Measurements from ENCODE around the gene THAP11. TPM values are rescaled to one million over a fixed set of nuclear protein-coding genes. Genes with fewer than 3 reads are reported as not detected.

THAP11 gene
- total and polyA plus RNA-seq, 2 of the 13 experiments (the other 11 are each of a cell fraction or from before 2014, with no cell fraction given) = 44.2 to 53.4 TPM

DNA sequence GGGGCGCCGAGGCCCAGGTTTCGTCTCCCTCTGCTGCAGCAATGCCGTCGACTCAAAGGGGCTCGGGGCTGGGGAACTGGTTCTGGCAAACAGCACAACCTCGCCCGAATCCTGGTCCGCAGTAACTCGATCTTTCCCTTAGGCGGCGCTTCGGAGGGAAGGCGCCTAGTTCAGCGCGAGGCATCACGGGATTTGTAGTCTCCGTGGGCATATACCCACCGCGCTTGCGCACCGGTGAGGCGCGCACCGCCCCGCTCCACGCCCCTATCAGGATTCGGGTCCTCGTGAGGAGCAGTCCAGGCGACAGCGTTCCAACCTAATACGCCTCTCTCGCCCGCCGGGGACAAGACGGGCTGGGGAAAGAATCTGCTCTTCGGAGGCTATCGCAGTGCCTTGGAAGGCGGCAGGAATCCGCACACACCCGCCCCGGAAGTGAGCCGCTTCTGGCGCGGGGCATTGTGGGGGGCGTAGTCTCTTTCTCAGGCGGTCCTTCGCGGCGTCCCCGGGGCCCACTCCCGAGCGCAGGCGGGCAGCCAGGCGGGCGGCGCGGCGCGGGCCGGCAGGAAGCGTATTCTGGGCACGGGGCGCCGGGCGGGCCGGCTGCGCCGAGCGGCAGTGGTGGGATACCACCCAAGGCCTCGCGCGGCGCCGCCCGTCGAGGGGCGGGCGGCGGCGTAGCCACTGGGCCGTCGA, at the start of gene THAP11 (continued):
- TF ChIP-seq ZNF564 (CRISPR knock-in tag; IDR thresholded peaks at IDR 0.05) (0 out of 2 replicates have a peak, but pooled peaks have one; percentile 3), ZNF329 (CRISPR knock-in tag; IDR thresholded peaks at IDR 0.05; ENCODE audit: low read depth) (no peak), ZFP91 (CRISPR knock-in tag; IDR thresholded peaks at IDR 0.05; ENCODE audit: borderline replicate concordance) (peak; percentile 59; the same call in 1 of the 2 replicates), ZFP1 (CRISPR knock-in tag; IDR thresholded peaks at IDR 0.05) (peak; percentile 75; the same call in 1 of the 2 replicates), FOXC1 (CRISPR knock-in tag; IDR thresholded peaks at IDR 0.05; ENCODE audit: borderline replicate concordance) (peak; percentile 37; the same call in 1 of the 2 replicates), RFXANK (CRISPR knock-in tag; IDR thresholded peaks at IDR 0.05) (0 out of 2 replicates have a peak, but pooled peaks have one; percentile 24), ZNF816 (CRISPR knock-in tag; IDR thresholded peaks at IDR 0.05; ENCODE audit: borderline replicate concordance) (no peak), BRCA1 (CRISPR knock-in tag; IDR thresholded peaks at IDR 0.05) (no peak), REXO4 (CRISPR knock-in tag; IDR thresholded peaks at IDR 0.05; ENCODE audit: borderline replicate concordance) (no peak), KLF12 (CRISPR knock-in tag; IDR thresholded peaks at IDR 0.05; ENCODE audit: borderline replicate concordance) (peak; percentile 87), ZNF547 (CRISPR knock-in tag; IDR thresholded peaks at IDR 0.05) (peak; percentile 88; the same call in 1 of the 2 replicates), ZNF562 (CRISPR knock-in tag; IDR thresholded peaks at IDR 0.05; ENCODE audit: borderline replicate concordance) (no peak), CC2D1A (CRISPR knock-in tag; IDR thresholded peaks at IDR 0.05) (0 out of 2 replicates have a peak, but pooled peaks have one; percentile 67), KMT2A (CRISPR knock-in tag; IDR thresholded peaks at IDR 0.05) (peak; percentile 83), PPARG (CRISPR knock-in tag; conservative IDR thresholded peaks at IDR 0.05) (peak; percentile 66), PHF5A (CRISPR knock-in tag; IDR thresholded peaks at IDR 0.05; ENCODE audit: low read depth, unreplicated experiment) (no peak), GMEB1 (CRISPR knock-in tag; IDR thresholded peaks at IDR 0.05; ENCODE audit: borderline replicate concordance) (peak; percentile 86), ZNF362 (CRISPR knock-in tag; IDR thresholded peaks at IDR 0.05; ENCODE audit: borderline replicate concordance) (no peak), ZNF225 (CRISPR knock-in tag; IDR thresholded peaks at IDR 0.05) (peak; percentile 70; the same call in 1 of the 2 replicates), ZNF878 (CRISPR knock-in tag; IDR thresholded peaks at IDR 0.05) (no peak), CEBPG (CRISPR knock-in tag; IDR thresholded peaks at IDR 0.05) (0 out of 2 replicates have a peak, but pooled peaks have one; percentile 23), GABPB1 (CRISPR knock-in tag; IDR thresholded peaks at IDR 0.05) (peak; percentile 94)
- TF ChIP-seq, protein P1, sequence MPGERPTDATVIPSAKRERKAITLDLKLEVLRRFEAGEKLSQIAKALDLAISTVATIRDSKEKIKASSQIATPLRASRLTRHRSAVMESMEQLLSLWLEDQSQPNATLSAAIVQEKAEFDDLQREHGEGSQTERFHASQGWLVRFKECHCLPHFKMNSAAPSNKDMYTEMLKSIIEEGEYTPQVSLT (CRISPR knock-in tag; IDR thresholded peaks at IDR 0.05; ENCODE audit: borderline replicate concordance, low read depth) = no peak
- TF ChIP-seq, protein P2, sequence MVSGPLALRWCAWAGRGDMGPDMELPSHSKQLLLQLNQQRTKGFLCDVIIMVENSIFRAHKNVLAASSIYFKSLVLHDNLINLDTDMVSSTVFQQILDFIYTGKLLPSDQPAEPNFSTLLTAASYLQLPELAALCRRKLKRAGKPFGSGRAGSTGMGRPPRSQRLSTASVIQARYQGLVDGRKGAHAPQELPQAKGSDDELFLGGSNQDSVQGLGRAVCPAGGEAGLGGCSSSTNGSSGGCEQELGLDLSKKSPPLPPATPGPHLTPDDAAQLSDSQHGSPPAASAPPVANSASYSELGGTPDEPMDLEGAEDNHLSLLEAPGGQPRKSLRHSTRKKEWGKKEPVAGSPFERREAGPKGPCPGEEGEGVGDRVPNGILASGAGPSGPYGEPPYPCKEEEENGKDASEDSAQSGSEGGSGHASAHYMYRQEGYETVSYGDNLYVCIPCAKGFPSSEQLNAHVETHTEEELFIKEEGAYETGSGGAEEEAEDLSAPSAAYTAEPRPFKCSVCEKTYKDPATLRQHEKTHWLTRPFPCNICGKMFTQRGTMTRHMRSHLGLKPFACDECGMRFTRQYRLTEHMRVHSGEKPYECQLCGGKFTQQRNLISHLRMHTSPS (CRISPR knock-in tag; IDR thresholded peaks at IDR 0.05; ENCODE audit: low read depth) = 0 out of 2 replicates have a peak, but pooled peaks have one; percentile 58

All from HepG2 (cell line).